ENCODE data around the gene CDY1. TPM values are rescaled to one million over a fixed set of nuclear protein-coding genes. Genes with fewer than 3 reads are reported as not detected.
"Not testable (repeated sequence)": the region's sequence is repeated elsewhere in the genome, so short reads cannot be mapped to it uniquely, and the experiment has no call there.

Gene CDY1
- total RNA-seq = not detected

- not testable (repeated sequence) for H3K27me3 ChIP-seq, H3K36me3 ChIP-seq, H3K27ac ChIP-seq, H3K4me3 ChIP-seq, ATAC-seq, H3K4me1 ChIP-seq, H3K9me3 ChIP-seq
- no CpG with 5 or more reads among the region's 2 CpGs for WGBS, 2 donors (ENCODE audit: low coverage in 1 of 2)
Observed at GRCh38 chrY:25621817-25622216, at the start of gene CDY1. Gene CDY1, plus strand, starts transcription at chrY:25622117. Its CDS starts 326 bp downstream, at chrY:25622443.

- not testable (repeated sequence) for H3K27me3 ChIP-seq, H3K4me3 ChIP-seq, ATAC-seq, H3K36me3 ChIP-seq, H3K9me3 ChIP-seq, H3K4me1 ChIP-seq, H3K27ac ChIP-seq
- WGBS, 2 donors (ENCODE audit: low coverage in 1 of 2) = no CpG with 5 or more reads among the region's 2 CpGs
Observed at GRCh38 chrY:25593336-25593735, 28.6 kb upstream of the CDY1 start.

- not testable (repeated sequence) for H3K36me3 ChIP-seq, ATAC-seq, H3K27me3 ChIP-seq, H3K4me3 ChIP-seq, H3K4me1 ChIP-seq, H3K9me3 ChIP-seq, H3K27ac ChIP-seq
Observed at GRCh38 chrY:25620209-25620608, 1.7 kb upstream of the CDY1 start.

- H3K4me3 ChIP-seq, H3K36me3 ChIP-seq, H3K9me3 ChIP-seq, H3K27me3 ChIP-seq, H3K4me1 ChIP-seq, ATAC-seq, H3K27ac ChIP-seq: not testable (repeated sequence)
- no CpG with 5 or more reads among the region's 3 CpGs for WGBS, 2 donors (ENCODE audit: low coverage in 1 of 2)
Observed at GRCh38 chrY:25626524-25626923, 4.6 kb downstream of the CDY1 start.

GRCh38 chrY:25630383-25631112 lies 8.6 kb downstream of the CDY1 start:
- not testable (repeated sequence) for H3K9me3 ChIP-seq, H3K27me3 ChIP-seq, H3K36me3 ChIP-seq, H3K4me1 ChIP-seq, H3K27ac ChIP-seq, H3K4me3 ChIP-seq, ATAC-seq
- no CpG with 5 or more reads among the region's 4 CpGs for WGBS, 2 donors (ENCODE audit: low coverage in 1 of 2)

GRCh38 chrY:25639852-25640251 lies 17.9 kb downstream of the CDY1 start:
- not testable (repeated sequence) for H3K9me3 ChIP-seq, ATAC-seq, H3K27ac ChIP-seq, H3K4me3 ChIP-seq, H3K4me1 ChIP-seq, H3K27me3 ChIP-seq, H3K36me3 ChIP-seq
- WGBS, 2 donors (ENCODE audit: low coverage in 1 of 2) = no CpG with 5 or more reads among the region's 3 CpGs

- H3K9me3 ChIP-seq, H3K4me1 ChIP-seq, H3K27me3 ChIP-seq, H3K27ac ChIP-seq, H3K36me3 ChIP-seq, H3K4me3 ChIP-seq, ATAC-seq: not testable (repeated sequence)
- no CpG with 5 or more reads among the region's 9 CpGs for WGBS, 2 donors (ENCODE audit: low coverage in 1 of 2)
Observed at GRCh38 chrY:25643024-25643915, 21.4 kb downstream of the CDY1 start.
